ENCODE data around the gene DYNC1I1. TPM values are rescaled to one million over a fixed set of nuclear protein-coding genes. Genes with fewer than 3 reads are reported as not detected.

The DYNC1I1 gene
- total and polyA plus RNA-seq, 2 of the 4 experiments (the other 2 are of a cell fraction), result under 0.01 to 0.15 TPM

- Histone ChIP-seq H2AFZ (replicated peaks; ENCODE audit: low read length, poor library complexity) (no peak overlapping the region), H2BK15ac (ENCODE audit: low read depth, low read length) (no peak overlapping the region)
- no peak for DNase-seq
Measured at GRCh38 chr7:95871896-95872295, 99.5 kb downstream of the DYNC1I1 start.

More at GRCh38 chr7:95871896-95872295, 99.5 kb downstream of the DYNC1I1 start:
- POLR2A ChIA-PET (ENCODE audit: unreplicated experiment), result no interaction called here
- Histone ChIP-seq H3K79me1 (ENCODE audit: low read depth in 1 of 2, low read length in 2 of 2) (no peaks in the 10 kb centered on the region), H3K4me3 (ENCODE audit: insufficient read depth, low read depth, low read length) (no peak overlapping the region), H2AK9ac (replicated peaks; ENCODE audit: low read depth, low read length, poor library complexity) (no peak overlapping the region), H3K23ac (ENCODE audit: low read depth, low read length) (no peak overlapping the region), H3K4me1 (ENCODE audit: control insufficient read depth, insufficient read depth, low read length) (no peaks in the 10 kb centered on the region), H3K27me3 (ENCODE audit: control insufficient read depth, insufficient read depth, low read length) (no peaks in the 10 kb centered on the region), H3K27ac (ENCODE audit: insufficient read depth, low read length) (no peak overlapping the region), H2BK20ac (ENCODE audit: low read depth, low read length) (no peak overlapping the region), H4K20me1 (ENCODE audit: insufficient read depth, low read length) (no peaks in the 10 kb centered on the region), H3K9me1 (ENCODE audit: insufficient read depth, low read length) (no peaks in the 10 kb centered on the region), H3K9ac (ENCODE audit: low read depth, low read length) (no peak overlapping the region), H2BK120ac (ENCODE audit: low read depth, low read length) (no peak overlapping the region), H3K18ac (ENCODE audit: low read depth, low read length) (no peak overlapping the region), H3K4ac (ENCODE audit: low read depth, low read length) (no peak overlapping the region), H3K4me2 (ENCODE audit: low read depth, low read length) (no peak overlapping the region), H4K91ac (ENCODE audit: insufficient read depth, low read depth, low read length) (no peak overlapping the region), H3K9me3 (ENCODE audit: control insufficient read depth, insufficient read depth, low read length) (no peaks in the 10 kb centered on the region), H2AK5ac (ENCODE audit: low read depth, low read length) (no peak overlapping the region), H3K14ac (replicated peaks; ENCODE audit: low read depth, low read length) (no peak overlapping the region), H4K8ac (ENCODE audit: low read depth in 2 of 2, low read length in 2 of 2) (no peak overlapping the region), H3K36me3 (ENCODE audit: control insufficient read depth, insufficient read depth, low read length) (no peaks in the 10 kb centered on the region), H3K56ac (ENCODE audit: extremely low read depth, insufficient read depth, low read length) (no peak overlapping the region), H2BK5ac (ENCODE audit: low read depth, low read length, poor library complexity, severe bottlenecking) (no peak overlapping the region), H4K5ac (ENCODE audit: low read depth, low read length) (no peak overlapping the region)
- CTCF ChIA-PET, result interaction anchor here (1.1 to 1.8 kb wide), 4 partner anchors 17 to 155 kb away, joined by 3 to 5 read pairs (median 4); no protein-coding TSS in a partner anchor
- dilution Hi-C loops (cut with HindIII; ENCODE audit: low sequenced_read_pairs, unreplicated experiment) (no loop called here), intact Hi-C loops (cut with micrococcal nuclease) (loop anchor here (1.0 to 5.0 kb wide), 3 partner anchors 77 to 345 kb away; no protein-coding TSS in a partner anchor), in situ Hi-C loops (cut with MboI; ENCODE audit: low sequenced_read_pairs) (loop anchor here (5.0 kb wide), 1 partner anchor 150 kb away; no protein-coding TSS in a partner anchor)
- BruUV-seq (replicated peaks), result no TSS peak
- ATAC-seq (ENCODE audit: low read depth), result no peak
- no CpG with 5 or more reads among the region's 9 CpGs for WGBS, 2 experiments (ENCODE audit: extremely low coverage in 2 of 2, insufficient read length in 1 of 2)
- TF ChIP-seq CEBPB (IDR thresholded peaks at IDR 0.05; ENCODE audit: low read depth, low read length) (no peak), NFE2L2 (IDR thresholded peaks at IDR 0.05; ENCODE audit: low read depth, low read length) (no peak), POLR2A (IDR thresholded peaks at IDR 0.05; ENCODE audit: low read depth, low read length) (no peak), MXI1 (IDR thresholded peaks at IDR 0.05; ENCODE audit: borderline replicate concordance, low read depth, low read length) (no peak), ELK1 (IDR thresholded peaks at IDR 0.05; ENCODE audit: borderline replicate concordance, low read depth, low read length) (no peak), CHD1 (IDR thresholded peaks at IDR 0.05; ENCODE audit: low read depth, low read length) (no peak), RFX5 (IDR thresholded peaks at IDR 0.05; ENCODE audit: low read depth, low read length) (no peak), FOS (IDR thresholded peaks at IDR 0.05; ENCODE audit: low read depth, low read length) (no peak), MAZ (IDR thresholded peaks at IDR 0.05; ENCODE audit: borderline replicate concordance, low read depth, low read length) (no peak), CTCF (conservative IDR thresholded peaks at IDR 0.05; ENCODE audit: low read depth, low read length) (no peak), BHLHE40 (IDR thresholded peaks at IDR 0.05; ENCODE audit: low read depth, low read length) (no peak), SMC3 (IDR thresholded peaks at IDR 0.05; ENCODE audit: low read depth, low read length) (no peak), RCOR1 (IDR thresholded peaks at IDR 0.05; ENCODE audit: insufficient replicate concordance, low read length) (no peak)
